OCI-LY3 (cell line): ENCODE data around the gene ZNF214.

ENCODE experiments used
- EZH2phosphoT487 ChIP-seq: fragments of 200-600 bp; shearing (Covaris generic); IDR thresholded peaks from 2 replicates; pipeline ENCODE4 v1.6.1; 2018; ENCODE audit warnings: antibody characterized with exemption, mixed run types, low read depth
- TF ChIP-seq, protein P1 (sequence below): fragments of 200-600, 300-600 bp; sonication (generic); IDR thresholded peaks from 2 replicates; pipeline ENCODE4 v1.5.1; 2014; ENCODE audit warnings: antibody characterized with exemption, low read length, low read depth

GRCh38 chr11:7056828-7057513 is 36.8 kb upstream of the ZNF214 start:
- TF ChIP-seq, protein P1, sequence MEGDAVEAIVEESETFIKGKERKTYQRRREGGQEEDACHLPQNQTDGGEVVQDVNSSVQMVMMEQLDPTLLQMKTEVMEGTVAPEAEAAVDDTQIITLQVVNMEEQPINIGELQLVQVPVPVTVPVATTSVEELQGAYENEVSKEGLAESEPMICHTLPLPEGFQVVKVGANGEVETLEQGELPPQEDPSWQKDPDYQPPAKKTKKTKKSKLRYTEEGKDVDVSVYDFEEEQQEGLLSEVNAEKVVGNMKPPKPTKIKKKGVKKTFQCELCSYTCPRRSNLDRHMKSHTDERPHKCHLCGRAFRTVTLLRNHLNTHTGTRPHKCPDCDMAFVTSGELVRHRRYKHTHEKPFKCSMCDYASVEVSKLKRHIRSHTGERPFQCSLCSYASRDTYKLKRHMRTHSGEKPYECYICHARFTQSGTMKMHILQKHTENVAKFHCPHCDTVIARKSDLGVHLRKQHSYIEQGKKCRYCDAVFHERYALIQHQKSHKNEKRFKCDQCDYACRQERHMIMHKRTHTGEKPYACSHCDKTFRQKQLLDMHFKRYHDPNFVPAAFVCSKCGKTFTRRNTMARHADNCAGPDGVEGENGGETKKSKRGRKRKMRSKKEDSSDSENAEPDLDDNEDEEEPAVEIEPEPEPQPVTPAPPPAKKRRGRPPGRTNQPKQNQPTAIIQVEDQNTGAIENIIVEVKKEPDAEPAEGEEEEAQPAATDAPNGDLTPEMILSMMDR: no peak
- no peak for TF ChIP-seq EZH2phosphoT487
